ENCODE data around the gene SPAG4. TPM values are rescaled to one million over a fixed set of nuclear protein-coding genes. Genes with fewer than 3 reads are reported as not detected.
A peak's percentile ranks its signal among the peaks of the same experiment; 100 is the strongest.

Gene SPAG4
- total and polyA plus RNA-seq, 7 donors, result 0.49 to 2.1 (median 1.1) TPM

- no peak for TF ChIP-seq CTCF (IDR thresholded peaks at IDR 0.05)
- DNase-seq, result no peak
- H3K27ac ChIP-seq, result no peak overlapping the region
- no peak for ATAC-seq
- peaks cover 64% of the 10 kb centered on the region for H3K4me1 ChIP-seq
- H3K9me3 ChIP-seq, result no peaks in the 10 kb centered on the region
- WGBS, 3 donors, result 89 to 94% (median 93%) methylated on average over 10 of the region's 10 CpGs
- no peaks in the 10 kb centered on the region for H3K36me3 ChIP-seq (ENCODE audit: insufficient read depth in 1 of 2, low read depth in 1 of 2)
- intact Hi-C loops (cut with DNase I), result loop anchor here (5.0 kb wide), 1 partner anchor 43 kb away; the partner anchor contains the start of gene SPAG4 (in 2 of the 2)
- H3K27me3 ChIP-seq (ENCODE audit: insufficient read depth in 3 of 3, low read length in 2 of 3), result no peaks in the 10 kb centered on the region
- peak overlapping the region; percentile 75 for H3K4me3 ChIP-seq
These were observed 44.7 kb downstream of the SPAG4 start for GRCh38 chr20:35660122-35660937.

- Histone ChIP-seq H3K4me1 (peaks cover 60% of the 10 kb centered on the region), H3K9me3 (no peaks in the 10 kb centered on the region), H3K27ac (peak overlapping the region; percentile 10), H3K27me3 (ENCODE audit: insufficient read depth in 3 of 3, low read length in 2 of 3) (no peaks in the 10 kb centered on the region), H3K4me3 (peak overlapping the region; percentile 75), H3K36me3 (ENCODE audit: insufficient read depth in 1 of 2, low read depth in 1 of 2) (no peaks in the 10 kb centered on the region)
- ATAC-seq (no peak), DNase-seq (no peak)
- no peak for TF ChIP-seq CTCF (IDR thresholded peaks at IDR 0.05)
- intact Hi-C loops (cut with DNase I), result loop anchor here (5.0 kb wide), 1 partner anchor 44 kb away; the partner anchor contains the start of gene SPAG4 (in 2 of the 2)
- 84 to 88% (median 85%) methylated on average over 2 of the region's 2 CpGs for WGBS, 3 donors
These were observed 45.4 kb downstream of the SPAG4 start for GRCh38 chr20:35661053-35661452.

GRCh38 chr20:35661908-35662307 is 46.3 kb downstream of the SPAG4 start:
- DNase-seq (no peak), ATAC-seq (no peak)
- no peaks in the 10 kb centered on the region for H3K27me3 ChIP-seq (ENCODE audit: insufficient read depth in 3 of 3, low read length in 2 of 3)
- no peaks in the 10 kb centered on the region for H3K9me3 ChIP-seq
- intact Hi-C loops (cut with DNase I), result loop anchor here (5.0 kb wide), 1 partner anchor 45 kb away; the partner anchor contains the start of gene SPAG4 (in 2 of the 2)
- no peak overlapping the region for H3K27ac ChIP-seq
- H3K4me3 ChIP-seq, result peak overlapping the region; percentile 75
- peaks cover 54% of the 10 kb centered on the region for H3K4me1 ChIP-seq
- no peaks in the 10 kb centered on the region for H3K36me3 ChIP-seq (ENCODE audit: insufficient read depth in 1 of 2, low read depth in 1 of 2)
- WGBS, 3 donors, result 26 to 32% (median 27%) methylated on average over 3 of the region's 3 CpGs
- no peak for TF ChIP-seq CTCF (IDR thresholded peaks at IDR 0.05)

- 15 to 33% (median 19%) methylated on average over 2 of the region's 2 CpGs for WGBS, 3 donors
- intact Hi-C loops (cut with DNase I), result loop anchor here (5.0 kb wide), 1 partner anchor 45 kb away; the partner anchor contains the start of gene SPAG4 (in 2 of the 2)
- no peaks in the 10 kb centered on the region for H3K9me3 ChIP-seq
- TF ChIP-seq CTCF (IDR thresholded peaks at IDR 0.05), result no peak
- DNase-seq (no peak), ATAC-seq (no peak)
- H3K4me3 ChIP-seq, result peak overlapping the region; percentile 75
- H3K4me1 ChIP-seq, result peaks cover 48% of the 10 kb centered on the region
- no peaks in the 10 kb centered on the region for H3K27me3 ChIP-seq (ENCODE audit: insufficient read depth in 3 of 3, low read length in 2 of 3)
- H3K27ac ChIP-seq, result no peak overlapping the region
- H3K36me3 ChIP-seq (ENCODE audit: insufficient read depth in 1 of 2, low read depth in 1 of 2), result no peaks in the 10 kb centered on the region
These were observed 46.9 kb downstream of the SPAG4 start for GRCh38 chr20:35662551-35662950.

All from psoas muscle (tissue), 8 donors.